HG03196 (cell line): ENCODE measurements around the gene ZNF776.
"Not testable (repeated sequence)": the region's sequence is repeated elsewhere in the genome, so short reads cannot be mapped to it uniquely, and the experiment has no call there.

ENCODE experiments used
- ATAC-seq: cut with Tn5 transposase; IDR thresholded peaks from one replicate; pipeline ENCODE4 v1.9.1; 2021; ENCODE audit not compliant: unreplicated experiment

ZNF776 gene

DNA sequence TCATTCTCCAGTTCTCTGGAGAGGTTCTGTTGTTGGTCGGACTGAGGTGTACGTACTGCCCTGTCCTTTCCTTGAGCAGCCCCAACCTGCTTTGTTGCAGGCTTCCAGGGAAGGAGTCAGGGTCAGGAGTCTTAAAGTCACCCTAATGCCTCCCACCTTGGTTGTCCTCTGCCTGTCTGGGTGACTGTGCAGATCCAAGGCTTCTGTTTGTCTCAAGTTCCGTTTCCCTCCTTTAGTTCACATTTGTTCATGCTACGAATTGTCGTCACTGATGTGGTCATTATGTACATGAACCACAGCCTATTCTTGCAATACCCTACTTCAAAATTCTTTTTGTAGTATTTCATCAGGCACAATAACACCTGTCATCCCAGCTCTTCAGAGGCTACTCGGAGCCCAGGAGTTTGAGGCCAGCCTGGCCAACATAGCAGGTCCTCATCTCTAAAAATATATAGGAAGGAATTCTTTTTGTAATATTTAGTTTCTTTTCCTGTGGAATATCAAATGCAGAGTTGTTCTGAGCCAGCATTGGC, 30.2 kb downstream of the ZNF776 start:
- ATAC-seq, result no peak

- no peak for ATAC-seq
Measured at GRCh38 chr19:57778336-57778735, 31.7 kb downstream of the ZNF776 start.

DNA sequence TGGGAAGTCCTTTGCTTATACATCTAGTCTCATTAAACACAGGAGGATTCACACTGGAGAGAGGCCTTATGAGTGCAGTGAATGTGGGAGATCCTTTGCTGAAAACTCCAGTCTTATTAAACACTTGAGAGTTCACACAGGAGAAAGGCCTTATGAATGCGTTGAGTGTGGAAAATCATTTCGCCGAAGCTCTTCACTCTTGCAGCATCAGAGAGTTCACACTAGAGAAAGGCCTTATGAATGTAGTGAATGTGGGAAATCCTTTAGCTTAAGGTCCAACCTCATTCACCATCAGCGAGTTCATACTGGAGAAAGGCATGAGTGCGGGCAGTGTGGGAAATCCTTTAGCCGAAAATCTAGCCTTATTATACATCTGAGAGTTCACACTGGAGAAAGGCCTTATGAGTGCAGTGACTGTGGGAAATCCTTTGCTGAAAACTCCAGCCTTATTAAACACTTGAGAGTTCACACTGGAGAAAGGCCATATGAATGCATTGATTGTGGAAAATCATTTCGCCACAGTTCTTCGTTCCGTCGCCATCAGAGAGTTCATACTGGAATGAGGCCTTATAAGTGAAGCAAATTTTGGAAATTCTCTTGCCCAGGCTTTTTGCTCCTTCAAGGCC, 32.7 kb downstream of the ZNF776 start:
- ATAC-seq, result no peak

GRCh38 chr19:57786286-57786685, 39.7 kb downstream of the ZNF776 start:
- no peak for ATAC-seq

GRCh38 chr19:57786906-57787305, 40.3 kb downstream of the ZNF776 start:
- ATAC-seq, result no peak

- no peak for ATAC-seq
Measured at GRCh38 chr19:57788114-57788692, 41.6 kb downstream of the ZNF776 start.

DNA sequence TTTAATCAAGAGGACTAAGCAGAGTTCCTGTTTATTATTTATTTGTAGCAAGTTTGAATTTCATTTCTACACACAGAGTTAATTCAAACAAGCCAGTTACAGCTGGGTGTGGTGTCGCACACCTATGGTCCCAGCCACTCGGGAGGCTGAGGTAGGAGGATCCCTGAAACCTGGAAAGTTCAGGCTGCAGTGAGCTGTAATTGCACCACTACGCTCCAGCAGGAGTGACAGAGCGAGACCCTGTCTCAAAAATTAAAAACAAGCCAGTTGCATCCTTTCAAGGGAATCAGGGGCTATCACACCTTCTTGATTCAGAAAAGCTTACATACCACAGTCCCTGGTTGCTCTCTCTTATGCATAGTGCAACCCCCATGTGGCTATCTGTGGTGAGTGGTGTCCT, 42.7 kb downstream of the ZNF776 start:
- ATAC-seq, result no peak

DNA sequence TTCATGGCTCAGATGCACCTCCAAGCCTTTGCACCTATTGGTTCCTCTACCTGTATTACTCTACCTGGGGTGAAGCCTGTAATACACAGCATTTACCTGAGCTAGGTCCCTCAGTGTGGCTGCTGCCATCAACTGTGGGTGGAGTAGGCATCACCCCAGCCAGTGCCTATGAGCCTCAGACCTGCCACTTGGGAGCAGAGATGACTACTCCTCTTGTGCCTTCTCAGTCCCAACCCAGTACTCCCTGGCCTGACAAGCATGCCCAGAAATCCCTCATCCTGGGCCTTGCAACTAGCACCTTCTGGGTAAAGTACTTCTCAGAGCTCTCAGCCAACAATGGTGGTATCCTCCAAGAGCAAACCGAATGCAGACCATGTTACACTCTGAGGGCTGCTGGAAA, 50.0 kb downstream of the ZNF776 start:
- ATAC-seq, result not testable (repeated sequence)

DNA sequence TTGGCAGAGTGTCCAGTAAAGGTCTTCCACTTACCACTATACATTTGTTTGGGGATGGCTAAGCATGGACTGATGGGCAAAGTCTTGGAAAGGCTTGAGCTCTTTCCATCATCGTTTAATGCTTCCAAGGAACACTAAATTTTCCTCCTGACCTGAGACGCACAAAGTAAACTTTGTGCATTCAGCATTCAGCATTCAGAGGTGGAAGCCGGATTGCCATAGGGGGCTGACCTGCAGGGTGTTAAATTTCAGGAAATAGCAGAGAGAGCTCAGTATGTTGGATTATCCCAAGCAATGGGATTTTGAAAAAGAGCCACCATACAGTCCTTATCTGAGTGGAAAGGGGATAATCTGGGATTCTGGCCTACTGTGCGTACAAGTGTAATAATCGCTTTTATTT, 54.1 kb downstream of the ZNF776 start:
- ATAC-seq, result no peak

- ATAC-seq, result no peak
Measured at GRCh38 chr19:57802269-57802668, 55.7 kb downstream of the ZNF776 start.

DNA sequence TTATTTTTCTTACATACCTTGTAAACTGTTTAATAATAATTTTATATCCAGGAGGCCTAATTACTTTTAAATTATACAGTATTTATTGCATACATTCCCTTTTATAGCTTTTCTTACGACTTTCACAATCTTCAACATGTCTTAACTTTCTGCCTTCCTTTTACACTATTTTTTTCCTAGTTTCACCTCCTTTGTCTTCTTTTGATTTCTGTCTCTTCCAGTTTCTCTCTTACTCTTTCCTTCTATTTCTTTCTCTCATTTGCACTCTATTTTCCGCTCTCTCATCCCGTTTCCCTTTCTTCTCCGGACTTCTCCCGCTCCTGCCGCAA, 56.6 kb downstream of the ZNF776 start:
- no peak for ATAC-seq

GRCh38 chr19:57803594-57804325, 57.1 kb downstream of the ZNF776 start:
- no peak for ATAC-seq

- ATAC-seq, result no peak
Measured at GRCh38 chr19:57807541-57807940, 60.9 kb downstream of the ZNF776 start.
